ENCODE measurements around the gene ZMIZ2.
"Not testable (repeated sequence)": the region's sequence is repeated elsewhere in the genome, so short reads cannot be mapped to it uniquely, and the experiment has no call there.

The ZMIZ2 gene

GRCh38 chr7:44748045-44748947 lies at the start of gene ZMIZ2:
Gene ZMIZ2, plus strand, starts transcription at chr7:44748847. Its CDS starts 7,403 bp downstream, at chr7:44756250.
- DNase-seq (ENCODE audit: low spot score): peak; percentile 95

- DNase-seq (ENCODE audit: low spot score): not testable (repeated sequence)
These were observed 49.0 kb upstream of the ZMIZ2 start for GRCh38 chr7:44699598-44699997.

GRCh38 chr7:44700322-44700721 lies 48.3 kb upstream of the ZMIZ2 start:
- DNase-seq (ENCODE audit: low spot score): no peak

GRCh38 chr7:44703391-44703790 lies 45.3 kb upstream of the ZMIZ2 start:
- not testable (repeated sequence) for DNase-seq (ENCODE audit: low spot score)

GRCh38 chr7:44703921-44704320 lies 44.7 kb upstream of the ZMIZ2 start:
- DNase-seq (ENCODE audit: low spot score): no peak

GRCh38 chr7:44705434-44705833 lies 43.2 kb upstream of the ZMIZ2 start:
- no peak for DNase-seq (ENCODE audit: low spot score)

- DNase-seq (ENCODE audit: low spot score): no peak
These were observed 41.7 kb upstream of the ZMIZ2 start for GRCh38 chr7:44706788-44707557.

GRCh38 chr7:44707558-44708230 lies 41.0 kb upstream of the ZMIZ2 start:
- no peak for DNase-seq (ENCODE audit: low spot score)

GRCh38 chr7:44709011-44709915 lies 39.4 kb upstream of the ZMIZ2 start:
- no peak for DNase-seq (ENCODE audit: low spot score)

- no peak for DNase-seq (ENCODE audit: low spot score)
These were observed 38.6 kb upstream of the ZMIZ2 start for GRCh38 chr7:44709945-44710596.

- DNase-seq (ENCODE audit: low spot score): no peak
These were observed 37.1 kb upstream of the ZMIZ2 start for GRCh38 chr7:44711528-44711927.

- DNase-seq (ENCODE audit: low spot score): no peak
These were observed 36.6 kb upstream of the ZMIZ2 start for GRCh38 chr7:44712012-44712411.

GRCh38 chr7:44713141-44713540 lies 35.5 kb upstream of the ZMIZ2 start:
- DNase-seq (ENCODE audit: low spot score): no peak

GRCh38 chr7:44713680-44714335 lies 34.8 kb upstream of the ZMIZ2 start:
- no peak for DNase-seq (ENCODE audit: low spot score)

- no peak for DNase-seq (ENCODE audit: low spot score)
These were observed 32.4 kb upstream of the ZMIZ2 start for GRCh38 chr7:44716205-44716604.

- DNase-seq (ENCODE audit: low spot score): peak; percentile 35
These were observed 28.3 kb upstream of the ZMIZ2 start for GRCh38 chr7:44720301-44720700.

GRCh38 chr7:44724276-44724675 lies 24.4 kb upstream of the ZMIZ2 start:
- no peak for DNase-seq (ENCODE audit: low spot score)

- DNase-seq (ENCODE audit: low spot score): not testable (repeated sequence)
These were observed 22.4 kb upstream of the ZMIZ2 start for GRCh38 chr7:44726250-44726649.

GRCh38 chr7:44727158-44727936 lies 21.3 kb upstream of the ZMIZ2 start:
- DNase-seq (ENCODE audit: low spot score): no peak

GRCh38 chr7:44727937-44728262 lies 20.7 kb upstream of the ZMIZ2 start:
- DNase-seq (ENCODE audit: low spot score): no peak

Data from NAMALWA (cell line).